ENCODE results near the gene PCSK2.

PCSK2 gene

GRCh38 chr20:17445543-17445942 lies 218.7 kb downstream of the PCSK2 start:
- no peak for DNase-seq (ENCODE audit: low spot score)

- DNase-seq (ENCODE audit: low spot score), result no peak
Measured at GRCh38 chr20:17446171-17446570, 219.3 kb downstream of the PCSK2 start.

GRCh38 chr20:17448071-17448470 lies 221.2 kb downstream of the PCSK2 start:
- no peak for DNase-seq (ENCODE audit: low spot score)

GRCh38 chr20:17449031-17449430 lies 222.2 kb downstream of the PCSK2 start:
- no peak for DNase-seq (ENCODE audit: low spot score)

- DNase-seq (ENCODE audit: low spot score), result no peak
Measured at GRCh38 chr20:17452441-17452840, 225.6 kb downstream of the PCSK2 start.

- no peak for DNase-seq (ENCODE audit: low spot score)
Measured at GRCh38 chr20:17453592-17453991, 226.8 kb downstream of the PCSK2 start.

- DNase-seq (ENCODE audit: low spot score), result no peak
Measured at GRCh38 chr20:17456279-17456678, 229.4 kb downstream of the PCSK2 start.

- DNase-seq (ENCODE audit: low spot score), result no peak
Measured at GRCh38 chr20:17457079-17457478, 230.2 kb downstream of the PCSK2 start.

GRCh38 chr20:17457588-17458190 lies 230.8 kb downstream of the PCSK2 start:
- no peak for DNase-seq (ENCODE audit: low spot score)

GRCh38 chr20:17460119-17460518 lies 233.3 kb downstream of the PCSK2 start:
- no peak for DNase-seq (ENCODE audit: low spot score)

- no peak for DNase-seq (ENCODE audit: low spot score)
Measured at GRCh38 chr20:17461941-17462340, 235.1 kb downstream of the PCSK2 start.

GRCh38 chr20:17463711-17464110 lies 236.9 kb downstream of the PCSK2 start:
- DNase-seq (ENCODE audit: low spot score), result no peak

- no peak for DNase-seq (ENCODE audit: low spot score)
Measured at GRCh38 chr20:17465236-17465635, 238.4 kb downstream of the PCSK2 start.

- no peak for DNase-seq (ENCODE audit: low spot score)
Measured at GRCh38 chr20:17466641-17467040, 239.8 kb downstream of the PCSK2 start.

- no peak for DNase-seq (ENCODE audit: low spot score)
Measured at GRCh38 chr20:17467120-17467655, 240.3 kb downstream of the PCSK2 start.

GRCh38 chr20:17468073-17468840 lies 241.4 kb downstream of the PCSK2 start:
- no peak for DNase-seq (ENCODE audit: low spot score)

- DNase-seq (ENCODE audit: low spot score), result no peak
Measured at GRCh38 chr20:17469246-17470030, 242.6 kb downstream of the PCSK2 start.

- DNase-seq (ENCODE audit: low spot score), result no peak
Measured at GRCh38 chr20:17470521-17470920, 243.7 kb downstream of the PCSK2 start.

- DNase-seq (ENCODE audit: low spot score), result no peak
Measured at GRCh38 chr20:17470973-17471372, 244.1 kb downstream of the PCSK2 start.

- DNase-seq (ENCODE audit: low spot score), result no peak
Measured at GRCh38 chr20:17471606-17472187, 244.9 kb downstream of the PCSK2 start.

GRCh38 chr20:17473659-17474058 lies 246.8 kb downstream of the PCSK2 start:
- DNase-seq (ENCODE audit: low spot score), result no peak

GRCh38 chr20:17479063-17479657 lies 252.3 kb downstream of the PCSK2 start:
- no peak for DNase-seq (ENCODE audit: low spot score)

Measured in hepatic stellate cell (primary cell).